ENCODE data around the gene ATP7B.

GRCh38 chr13:51953347-51954195, 57.7 kb downstream of the ATP7B start:
- TF ChIP-seq E2F1 (CRISPR knock-in tag; IDR thresholded peaks at IDR 0.05) = no peak
- TF ChIP-seq ZBTB21 (CRISPR knock-in tag; IDR thresholded peaks at IDR 0.05; ENCODE audit: borderline replicate concordance) = no peak
- TF ChIP-seq PREB (CRISPR knock-in tag; IDR thresholded peaks at IDR 0.05; ENCODE audit: borderline replicate concordance) = no peak
- TF ChIP-seq CTCF (IDR thresholded peaks at IDR 0.05) = no peak
- TF ChIP-seq NR2C2 (CRISPR knock-in tag; IDR thresholded peaks at IDR 0.05) = no peak
- no peak for TF ChIP-seq MXD4 (CRISPR knock-in tag; IDR thresholded peaks at IDR 0.05; ENCODE audit: borderline replicate concordance)
- no peak for TF ChIP-seq TEAD1 (CRISPR knock-in tag; IDR thresholded peaks at IDR 0.05)
- no peak for TF ChIP-seq JUN (CRISPR knock-in tag; IDR thresholded peaks at IDR 0.05)
- TF ChIP-seq ZNF138 (CRISPR knock-in tag; conservative IDR thresholded peaks at IDR 0.05) = no peak
- TF ChIP-seq E2F4 (CRISPR knock-in tag; IDR thresholded peaks at IDR 0.05; ENCODE audit: borderline replicate concordance, low read depth) = no peak
